ENCODE measurements around the gene AFAP1L2.

- TF ChIP-seq TCF7L2 (IDR thresholded peaks at IDR 0.05; ENCODE audit: low read depth, low read length) = no peak
- no peak for TF ChIP-seq CTCF (IDR thresholded peaks at IDR 0.05)
Observed at GRCh38 chr10:114453576-114453975, 49.3 kb upstream of the AFAP1L2 start.

Measured in Panc1 (cell line).